Measurements from ENCODE around the gene ILF2. TPM values are rescaled to one million over a fixed set of nuclear protein-coding genes. Genes with fewer than 3 reads are reported as not detected.

Gene ILF2
- total RNA-seq, 2 experiments from 2014 or later = 140 to 147 TPM

DNA sequence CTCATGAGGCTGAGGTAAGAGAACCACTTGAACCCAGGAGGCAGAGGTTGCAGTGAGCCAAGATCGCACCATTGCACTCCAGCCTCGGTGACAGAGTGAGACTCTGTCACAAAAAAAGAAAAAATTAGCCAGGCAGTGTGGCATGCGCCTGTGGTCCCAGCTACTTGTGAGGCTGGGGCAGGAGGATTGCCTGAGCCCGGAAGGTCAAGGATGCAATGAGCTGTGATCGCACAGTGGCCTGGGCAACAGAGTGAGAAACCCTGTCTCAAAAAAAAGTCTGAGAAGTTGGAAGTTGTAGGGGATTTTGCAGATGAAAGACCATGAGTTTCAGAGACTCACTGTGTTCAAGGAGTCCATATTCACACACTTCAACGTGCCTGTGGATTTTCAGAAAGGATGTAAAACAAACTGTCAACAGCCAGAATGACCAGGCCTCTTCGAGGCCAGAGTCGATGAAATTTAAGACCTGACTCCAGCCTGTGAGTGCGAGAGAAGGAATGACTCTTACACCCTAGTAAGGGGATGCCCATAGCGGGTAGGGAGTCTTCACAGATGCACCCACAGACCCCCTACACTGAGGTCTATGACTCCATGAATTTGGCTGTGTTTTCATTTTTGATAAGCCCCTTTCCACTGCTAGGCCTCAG, 45.7 kb downstream of the ILF2 start:
- ChIA-PET CTCF (no interaction called here), POLR2A (interaction anchor here (1.0 kb wide), 1 partner anchor 9 kb away, joined by 4 read pairs; the partner anchor contains the start of gene CHTOP)
- H3K4me1 ChIP-seq (ENCODE audit: insufficient read depth, low read length) = peaks cover 6% of the 10 kb centered on the region
- H3K27me3 ChIP-seq (ENCODE audit: control insufficient read depth in 1 of 2, insufficient read depth in 2 of 2, low read length in 2 of 2) = no peaks in the 10 kb centered on the region
- no peaks in the 10 kb centered on the region for H3K36me3 ChIP-seq (ENCODE audit: insufficient read depth, low read length)
- H3K4me3 ChIP-seq (ENCODE audit: low read length) = no peak overlapping the region
- Mint-ChIP-seq H3K27ac (no peak overlapping the region), H3K9me3 (no peaks in the 10 kb centered on the region), H3K4me3 (no peak overlapping the region), H3K4me1 (ENCODE audit: low read depth) (no peaks in the 10 kb centered on the region), H3K36me3 (ENCODE audit: low read depth) (no peaks in the 10 kb centered on the region), H3K27me3 (no peaks in the 10 kb centered on the region)
- H3K27ac ChIP-seq (ENCODE audit: low read depth in 1 of 2, low read length in 2 of 2) = no peak overlapping the region
- TF ChIP-seq, protein P1, sequence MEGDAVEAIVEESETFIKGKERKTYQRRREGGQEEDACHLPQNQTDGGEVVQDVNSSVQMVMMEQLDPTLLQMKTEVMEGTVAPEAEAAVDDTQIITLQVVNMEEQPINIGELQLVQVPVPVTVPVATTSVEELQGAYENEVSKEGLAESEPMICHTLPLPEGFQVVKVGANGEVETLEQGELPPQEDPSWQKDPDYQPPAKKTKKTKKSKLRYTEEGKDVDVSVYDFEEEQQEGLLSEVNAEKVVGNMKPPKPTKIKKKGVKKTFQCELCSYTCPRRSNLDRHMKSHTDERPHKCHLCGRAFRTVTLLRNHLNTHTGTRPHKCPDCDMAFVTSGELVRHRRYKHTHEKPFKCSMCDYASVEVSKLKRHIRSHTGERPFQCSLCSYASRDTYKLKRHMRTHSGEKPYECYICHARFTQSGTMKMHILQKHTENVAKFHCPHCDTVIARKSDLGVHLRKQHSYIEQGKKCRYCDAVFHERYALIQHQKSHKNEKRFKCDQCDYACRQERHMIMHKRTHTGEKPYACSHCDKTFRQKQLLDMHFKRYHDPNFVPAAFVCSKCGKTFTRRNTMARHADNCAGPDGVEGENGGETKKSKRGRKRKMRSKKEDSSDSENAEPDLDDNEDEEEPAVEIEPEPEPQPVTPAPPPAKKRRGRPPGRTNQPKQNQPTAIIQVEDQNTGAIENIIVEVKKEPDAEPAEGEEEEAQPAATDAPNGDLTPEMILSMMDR (IDR thresholded peaks at IDR 0.05) = no peak
- H3K9me3 ChIP-seq (ENCODE audit: control insufficient read depth in 1 of 2, insufficient read depth in 1 of 2, low read length in 2 of 2) = no peaks in the 10 kb centered on the region
- ATAC-seq (ENCODE audit: poor library complexity) = no peak
- no peak for DNase-seq
- intact Hi-C loops (cut with DNase I, micrococcal nuclease) = no loop called here

DNA sequence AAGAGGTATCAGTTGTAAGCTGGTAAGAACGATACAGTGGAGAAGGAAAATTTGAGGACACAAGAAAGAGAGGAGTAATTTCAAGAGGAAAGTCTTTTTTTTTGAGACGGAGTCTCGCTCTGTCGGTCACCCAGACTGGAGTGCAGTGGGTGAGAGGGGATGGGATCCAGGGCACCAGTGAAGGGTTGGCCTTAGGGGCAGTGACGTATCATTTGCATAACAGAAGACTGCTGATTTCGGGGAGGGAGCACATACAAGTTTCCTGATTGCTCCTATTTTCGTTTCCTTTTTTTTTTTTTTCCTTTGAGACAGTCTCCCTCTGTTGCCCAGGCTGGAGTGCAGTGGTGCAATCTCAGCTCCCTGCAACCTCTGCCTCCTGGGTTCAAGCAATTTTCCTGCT, 47.7 kb downstream of the ILF2 start:
- Histone ChIP-seq H3K9me3 (ENCODE audit: control insufficient read depth in 1 of 2, insufficient read depth in 1 of 2, low read length in 2 of 2) (no peaks in the 10 kb centered on the region), H3K36me3 (ENCODE audit: insufficient read depth, low read length) (no peaks in the 10 kb centered on the region), H3K4me3 (ENCODE audit: low read length) (no peak overlapping the region), H3K27ac (ENCODE audit: low read depth in 1 of 2, low read length in 2 of 2) (no peak overlapping the region), H3K27me3 (ENCODE audit: control insufficient read depth in 1 of 2, insufficient read depth in 2 of 2, low read length in 2 of 2) (no peaks in the 10 kb centered on the region), H3K4me1 (ENCODE audit: insufficient read depth, low read length) (peaks cover 6% of the 10 kb centered on the region)
- Mint-ChIP-seq H3K4me3 (no peak overlapping the region), H3K27me3 (no peaks in the 10 kb centered on the region), H3K4me1 (ENCODE audit: low read depth) (no peaks in the 10 kb centered on the region), H3K36me3 (ENCODE audit: low read depth) (no peaks in the 10 kb centered on the region), H3K27ac (no peak overlapping the region), H3K9me3 (no peaks in the 10 kb centered on the region)
- CTCF ChIA-PET = interaction anchor here (1.4 kb wide), 1 partner anchor 113 kb away, joined by 4 read pairs; no protein-coding TSS in a partner anchor
- no peak for ATAC-seq (ENCODE audit: poor library complexity)
- intact Hi-C loops (cut with DNase I, micrococcal nuclease) = no loop called here
- no peak for DNase-seq
- TF ChIP-seq, protein P1 (IDR thresholded peaks at IDR 0.05) = no peak
- POLR2A ChIA-PET = no interaction called here

DNA sequence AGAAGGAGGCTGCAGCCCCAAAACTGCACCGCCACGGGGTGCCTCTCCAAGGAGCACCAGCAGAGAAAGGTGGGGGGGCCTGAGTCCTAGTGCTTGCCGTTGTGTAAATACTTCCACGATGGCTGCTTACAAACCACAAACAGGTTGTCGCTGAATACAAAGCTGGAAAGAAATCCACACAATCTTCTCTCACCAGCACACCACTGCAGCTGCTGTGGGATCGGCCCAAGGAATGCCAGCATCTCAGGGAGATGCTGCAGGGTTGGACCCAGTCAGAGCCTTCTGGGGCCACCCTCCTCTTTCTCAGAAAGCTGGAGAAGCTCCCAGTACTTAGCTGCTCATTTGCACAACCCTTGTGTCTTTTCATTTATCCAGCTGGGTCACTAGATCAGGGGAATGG, 51.6 kb downstream of the ILF2 start:
- Mint-ChIP-seq H3K9me3 (no peaks in the 10 kb centered on the region), H3K27me3 (no peaks in the 10 kb centered on the region), H3K27ac (no peak overlapping the region), H3K4me3 (no peak overlapping the region), H3K4me1 (ENCODE audit: low read depth) (peaks cover 5% of the 10 kb centered on the region), H3K36me3 (ENCODE audit: low read depth) (no peaks in the 10 kb centered on the region)
- Histone ChIP-seq H3K27ac (ENCODE audit: low read depth in 1 of 2, low read length in 2 of 2) (no peak overlapping the region), H3K4me1 (ENCODE audit: insufficient read depth, low read length) (peaks cover 7% of the 10 kb centered on the region), H3K9me3 (ENCODE audit: control insufficient read depth in 1 of 2, insufficient read depth in 1 of 2, low read length in 2 of 2) (no peaks in the 10 kb centered on the region), H3K27me3 (ENCODE audit: control insufficient read depth in 1 of 2, insufficient read depth in 2 of 2, low read length in 2 of 2) (no peaks in the 10 kb centered on the region), H3K4me3 (ENCODE audit: low read length) (no peak overlapping the region), H3K36me3 (ENCODE audit: insufficient read depth, low read length) (no peaks in the 10 kb centered on the region)
- intact Hi-C loops (cut with DNase I, micrococcal nuclease) = loop anchor here in 1 of 2 experiments (5.0 kb wide), 1 partner anchor 47 kb away; no protein-coding TSS in a partner anchor
- POLR2A ChIA-PET = interaction anchor here (1.8 kb wide), 1 partner anchor 15 kb away, joined by 9 read pairs; the partner anchor contains the start of gene CHTOP
- no peak for DNase-seq
- CTCF ChIA-PET = no interaction called here
- TF ChIP-seq, protein P1 (IDR thresholded peaks at IDR 0.05) = no peak
- no peak for ATAC-seq (ENCODE audit: poor library complexity)
